Inflammatory macrophage (primary cell): ENCODE data around the gene ZEB2.

Experiments used
- DNase-seq, 2 donors: peaks; one replicate each; pipeline ENCODE4 v3.0.0-alpha.2; 2020 to 2022

The ZEB2 gene

GRCh38 chr2:144349674-144350073 is 170.2 kb downstream of the ZEB2 start:
- DNase-seq = no peak

GRCh38 chr2:144348846-144349245 is 171.1 kb downstream of the ZEB2 start:
- no peak for DNase-seq

GRCh38 chr2:144346229-144346628 is 173.7 kb downstream of the ZEB2 start:
- DNase-seq = no peak

GRCh38 chr2:144343145-144343544 is 176.8 kb downstream of the ZEB2 start:
- DNase-seq = no peak

- DNase-seq = no peak
Observed at GRCh38 chr2:144341538-144341937, 178.4 kb downstream of the ZEB2 start.

- no peak for DNase-seq
Observed at GRCh38 chr2:144339048-144339447, 180.9 kb downstream of the ZEB2 start.

- DNase-seq = no peak
Observed at GRCh38 chr2:144334551-144334950, 185.4 kb downstream of the ZEB2 start.
